ENCODE data around the gene PPIL1. TPM values are rescaled to one million over a fixed set of nuclear protein-coding genes. Genes with fewer than 3 reads are reported as not detected.

Gene PPIL1
- total and polyA plus RNA-seq, 2 of the 13 experiments (the other 11 are each of a cell fraction or from before 2014, with no cell fraction given), result 74.2 to 144 TPM

- TF ChIP-seq ZNF335 (CRISPR knock-in tag; IDR thresholded peaks at IDR 0.05) (no peak), CREBL2 (CRISPR knock-in tag; IDR thresholded peaks at IDR 0.05; ENCODE audit: borderline replicate concordance) (no peak), SP5 (CRISPR knock-in tag; IDR thresholded peaks at IDR 0.05; ENCODE audit: borderline replicate concordance, low read depth) (no peak), ZBTB40 (IDR thresholded peaks at IDR 0.05) (no peak), ZBTB40 (CRISPR knock-in tag; IDR thresholded peaks at IDR 0.05) (0 out of 2 replicates have a peak, but pooled peaks have one; percentile 15), ZNF205 (CRISPR knock-in tag; IDR thresholded peaks at IDR 0.05) (peak; percentile 90), ZNF333 (CRISPR knock-in tag; IDR thresholded peaks at IDR 0.05; ENCODE audit: borderline replicate concordance) (0 out of 2 replicates have a peak, but pooled peaks have one; percentile 61), POLR2AphosphoS5 (IDR thresholded peaks at IDR 0.05; ENCODE audit: low read depth, low read length) (peak; percentile 36; the same call in 1 of the 2 replicates), HNF4A (CRISPR knock-in tag; IDR thresholded peaks at IDR 0.05) (0 out of 2 replicates have a peak, but pooled peaks have one; percentile 62), ZBTB38 (CRISPR knock-in tag; IDR thresholded peaks at IDR 0.05) (no peak), KLF16 (CRISPR knock-in tag; IDR thresholded peaks at IDR 0.05) (no peak), ZNF253 (CRISPR knock-in tag; IDR thresholded peaks at IDR 0.05; ENCODE audit: borderline replicate concordance) (no peak), YEATS4 (CRISPR knock-in tag; IDR thresholded peaks at IDR 0.05; ENCODE audit: borderline replicate concordance) (0 out of 2 replicates have a peak, but pooled peaks have one; percentile 43), ZNF768 (CRISPR knock-in tag; IDR thresholded peaks at IDR 0.05) (peak; percentile 34; the same call in 1 of the 2 replicates), RXRB (CRISPR knock-in tag; IDR thresholded peaks at IDR 0.05; ENCODE audit: borderline replicate concordance) (0 out of 2 replicates have a peak, but pooled peaks have one; percentile 8), SRSF4 (IDR thresholded peaks at IDR 0.05; ENCODE audit: low read depth, low read length, poor library complexity, severe bottlenecking) (no peak), RNF2 (conservative IDR thresholded peaks at IDR 0.05; ENCODE audit: low read depth) (0 out of 2 replicates have a peak, but pooled peaks have one; percentile 42), ATF4 (CRISPR knock-in tag; IDR thresholded peaks at IDR 0.05) (no peak), PHF5A (CRISPR knock-in tag; IDR thresholded peaks at IDR 0.05; ENCODE audit: low read depth, unreplicated experiment) (no peak), ZNF772 (CRISPR knock-in tag; IDR thresholded peaks at IDR 0.05) (0 out of 2 replicates have a peak, but pooled peaks have one; percentile 36)
Measured at GRCh38 chr6:36834576-36835341, 39.8 kb downstream of the PPIL1 start (continued).

Measured in HepG2 (cell line).